Breast epithelium (tissue), 4 donors: ENCODE results near the gene ST6GALNAC1. TPM values are rescaled to one million over a fixed set of nuclear protein-coding genes. Genes with fewer than 3 reads are reported as not detected.
"Not testable (repeated sequence)": the region's sequence is repeated elsewhere in the genome, so short reads cannot be mapped to it uniquely, and the experiment has no call there.

ENCODE experiments used
- DNase-seq, 2 donors: peaks; one replicate each; pipeline ENCODE4 v3.0.0-alpha.2; 2019; ENCODE audit warnings: low spot score in 2 of 2
- H3K27ac ChIP-seq, 2 donors: fragments of 200-600 bp; sonication (generic) in 1 of 2; one replicate each; pipeline ENCODE4 v1.5.1; 2016 to 2019; ENCODE audit warnings: mild to moderate bottlenecking in 1 of 2
- H3K27me3 ChIP-seq, 2 donors: fragments of 200-600 bp; sonication (generic) in 1 of 2; one replicate each; pipeline versions ENCODE4 v1.5.1 to v1.6.0; 2017 to 2019; ENCODE audit warnings: control low read depth in 1 of 2, mild to moderate bottlenecking in 1 of 2
- H3K36me3 ChIP-seq: fragments of 200-600 bp; one replicate; pipeline ENCODE4 v1.5.1; 2019
- H3K4me1 ChIP-seq, 2 donors: fragments of 200-600 bp; sonication (generic); one replicate each; pipeline ENCODE4 v1.5.1; 2016 to 2019; ENCODE audit warnings: control low read depth in 1 of 2
- H3K4me3 ChIP-seq, 3 donors: fragments of 200-600 bp; sonication (generic); 1 replicate in 2 of 3; 2 replicates in 1 of 3; pipeline ENCODE4 v1.5.1; 2016 to 2019; ENCODE audit warnings: mild to moderate bottlenecking in 3 of 3, moderate library complexity in 2 of 3
- H3K9me3 ChIP-seq, 2 donors: fragments of 200-600 bp; sonication (generic) in 1 of 2; one replicate each; pipeline ENCODE4 v1.5.1; 2016 to 2019; ENCODE audit warnings: control low read depth in 1 of 2
- POLR2A ChIP-seq: fragments of 450-650 bp; IDR thresholded peaks from one replicate; pipeline ENCODE4 v1.6.1; 2016; ENCODE audit warnings: antibody characterized with exemption, mild to moderate bottlenecking, moderate library complexity
- POLR2AphosphoS5 ChIP-seq, 3 donors: sonication (generic); formaldehyde crosslinking; IDR thresholded peaks; one replicate each; pipeline ENCODE4 v1.6.1; 2017; ENCODE audit warnings: antibody characterized with exemption in 3 of 3
- intact Hi-C: fragments of 100-400 bp; cut with DNase I; formaldehyde crosslinking; loops from one replicate; pipeline ENCODE4 v1.15.1; 2023; ENCODE audit warnings: low total_unique reads
- total RNA-seq, 3 donors: library from RNA; depleted of rRNA; stranded (reverse); fragments of >200 nt; gene quantifications; one replicate each; pipeline ENCODE4 v1.1.0, GENCODE V29; 2016
- TF ChIP-seq, protein P1 (sequence below), 3 donors: fragments of 450-650 bp; IDR thresholded peaks; one replicate each; pipeline ENCODE4 v1.5.1; 2016 to 2017; ENCODE audit warnings: antibody characterized with exemption in 3 of 3, mild to moderate bottlenecking in 3 of 3, moderate library complexity in 3 of 3

The ST6GALNAC1 gene
- total RNA-seq, 3 donors from 2014 or later: 1.3 to 1.6 (median 1.3) TPM

- H3K27ac ChIP-seq: no peak overlapping the region
- H3K27me3 ChIP-seq: no peaks in the 10 kb centered on the region
- TF ChIP-seq, protein P1, sequence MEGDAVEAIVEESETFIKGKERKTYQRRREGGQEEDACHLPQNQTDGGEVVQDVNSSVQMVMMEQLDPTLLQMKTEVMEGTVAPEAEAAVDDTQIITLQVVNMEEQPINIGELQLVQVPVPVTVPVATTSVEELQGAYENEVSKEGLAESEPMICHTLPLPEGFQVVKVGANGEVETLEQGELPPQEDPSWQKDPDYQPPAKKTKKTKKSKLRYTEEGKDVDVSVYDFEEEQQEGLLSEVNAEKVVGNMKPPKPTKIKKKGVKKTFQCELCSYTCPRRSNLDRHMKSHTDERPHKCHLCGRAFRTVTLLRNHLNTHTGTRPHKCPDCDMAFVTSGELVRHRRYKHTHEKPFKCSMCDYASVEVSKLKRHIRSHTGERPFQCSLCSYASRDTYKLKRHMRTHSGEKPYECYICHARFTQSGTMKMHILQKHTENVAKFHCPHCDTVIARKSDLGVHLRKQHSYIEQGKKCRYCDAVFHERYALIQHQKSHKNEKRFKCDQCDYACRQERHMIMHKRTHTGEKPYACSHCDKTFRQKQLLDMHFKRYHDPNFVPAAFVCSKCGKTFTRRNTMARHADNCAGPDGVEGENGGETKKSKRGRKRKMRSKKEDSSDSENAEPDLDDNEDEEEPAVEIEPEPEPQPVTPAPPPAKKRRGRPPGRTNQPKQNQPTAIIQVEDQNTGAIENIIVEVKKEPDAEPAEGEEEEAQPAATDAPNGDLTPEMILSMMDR (IDR thresholded peaks at IDR 0.05): peak; percentile 89 to 94 (median 92)
- TF ChIP-seq POLR2A: no peak
- no peak overlapping the region for H3K4me3 ChIP-seq
- H3K4me1 ChIP-seq: no peaks in the 10 kb centered on the region
- DNase-seq: peak; percentile 62 to 76
- H3K9me3 ChIP-seq: no peaks in the 10 kb centered on the region
- intact Hi-C loops: no loop called here
- no peaks in the 10 kb centered on the region for H3K36me3 ChIP-seq
These were observed 20.0 kb downstream of the ST6GALNAC1 start for GRCh38 chr17:76623271-76624146.

GRCh38 chr17:76617838-76618237, 25.7 kb downstream of the ST6GALNAC1 start:
- no peaks in the 10 kb centered on the region for H3K4me1 ChIP-seq
- H3K4me3 ChIP-seq: no peak overlapping the region
- no peak for DNase-seq
- H3K36me3 ChIP-seq: no peaks in the 10 kb centered on the region
- intact Hi-C loops: no loop called here
- H3K9me3 ChIP-seq: no peaks in the 10 kb centered on the region
- H3K27me3 ChIP-seq: no peaks in the 10 kb centered on the region
- TF ChIP-seq, protein P1 (IDR thresholded peaks at IDR 0.05): no peak
- TF ChIP-seq POLR2A (no peak), POLR2AphosphoS5 (IDR thresholded peaks at IDR 0.05) (no peak)
- H3K27ac ChIP-seq: no peak overlapping the region

DNA sequence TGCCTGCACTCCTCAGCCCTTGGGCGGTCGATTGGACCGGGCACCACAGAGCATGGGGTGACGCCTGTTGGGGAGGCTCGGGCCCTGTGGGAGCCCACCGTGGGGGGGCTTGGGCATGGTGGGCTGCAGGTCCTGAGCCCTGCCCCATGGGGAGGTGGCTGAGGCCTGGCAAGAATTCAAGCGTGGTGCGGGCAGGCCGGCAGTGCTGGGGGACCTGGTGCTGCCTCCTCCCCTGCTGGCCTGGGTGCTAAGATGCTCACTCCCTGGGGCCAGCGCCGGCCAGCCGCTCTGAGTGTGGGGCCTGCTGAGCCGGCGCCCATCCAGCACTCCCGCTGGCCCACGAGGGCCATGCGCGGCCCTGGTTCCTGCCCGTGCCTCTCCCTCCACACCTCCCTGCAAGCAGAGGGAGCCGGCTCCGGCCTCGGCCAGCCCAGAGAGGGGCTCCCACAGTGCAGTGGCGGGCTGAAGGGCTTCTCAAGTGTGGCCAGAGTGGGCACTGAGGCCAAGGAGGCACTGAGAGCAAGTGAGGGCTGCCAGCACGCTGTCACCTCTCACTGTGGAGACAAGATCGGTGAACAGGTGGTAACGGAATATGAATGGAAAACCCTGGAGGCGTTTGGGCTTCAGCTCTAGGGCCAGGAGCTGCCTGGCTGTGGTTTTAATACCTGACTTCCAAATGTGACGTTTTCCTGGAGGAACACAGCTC, 28.5 kb downstream of the ST6GALNAC1 start:
- Histone ChIP-seq H3K27me3 (no peaks in the 10 kb centered on the region), H3K27ac (no peak overlapping the region), H3K4me1 (no peaks in the 10 kb centered on the region), H3K9me3 (no peaks in the 10 kb centered on the region), H3K4me3 (no peak overlapping the region), H3K36me3 (no peaks in the 10 kb centered on the region)
- intact Hi-C loops: no loop called here
- TF ChIP-seq POLR2AphosphoS5 (IDR thresholded peaks at IDR 0.05): no peak
- TF ChIP-seq, protein P1 (IDR thresholded peaks at IDR 0.05): no peak
- no peak for TF ChIP-seq POLR2A
- no peak for DNase-seq

- intact Hi-C loops, H3K27me3 ChIP-seq, H3K4me1 ChIP-seq, H3K4me3 ChIP-seq, DNase-seq, H3K9me3 ChIP-seq, H3K36me3 ChIP-seq: not testable (repeated sequence)
- peak overlapping the region; percentile 12 to 38 for H3K27ac ChIP-seq
These were observed 29.3 kb downstream of the ST6GALNAC1 start for GRCh38 chr17:76614064-76614759.

- Histone ChIP-seq H3K9me3 (no peaks in the 10 kb centered on the region), H3K36me3 (no peaks in the 10 kb centered on the region), H3K27ac (peak overlapping the region; percentile 12 to 38), H3K27me3 (no peaks in the 10 kb centered on the region), H3K4me1 (no peaks in the 10 kb centered on the region), H3K4me3 (no peak overlapping the region)
- TF ChIP-seq POLR2A: no peak
- TF ChIP-seq, protein P1 (IDR thresholded peaks at IDR 0.05): peak in 1 of 3 donors; percentile 29
- peak in 1 of 2 donors; percentile 71 for DNase-seq
- intact Hi-C loops: no loop called here
These were observed 30.3 kb downstream of the ST6GALNAC1 start for GRCh38 chr17:76612977-76613851.
